Lower leg skin (tissue), 3 donors: Measurements from ENCODE around the gene IL3.

Experiments used
- POLR2A ChIP-seq, 2 donors: fragments of 450-650 bp; IDR thresholded peaks; one replicate each; pipeline ENCODE4 v1.6.1; 2016 to 2017; ENCODE audit warnings: antibody characterized with exemption in 2 of 2, mild to moderate bottlenecking in 1 of 2, moderate library complexity in 1 of 2
- TF ChIP-seq, protein P1 (sequence below), 3 donors: fragments of 450-650 bp; IDR thresholded peaks; one replicate each; pipeline ENCODE4 v1.5.1; 2016; ENCODE audit warnings: antibody characterized with exemption in 3 of 3, mild to moderate bottlenecking in 3 of 3, moderate library complexity in 2 of 3

DNA sequence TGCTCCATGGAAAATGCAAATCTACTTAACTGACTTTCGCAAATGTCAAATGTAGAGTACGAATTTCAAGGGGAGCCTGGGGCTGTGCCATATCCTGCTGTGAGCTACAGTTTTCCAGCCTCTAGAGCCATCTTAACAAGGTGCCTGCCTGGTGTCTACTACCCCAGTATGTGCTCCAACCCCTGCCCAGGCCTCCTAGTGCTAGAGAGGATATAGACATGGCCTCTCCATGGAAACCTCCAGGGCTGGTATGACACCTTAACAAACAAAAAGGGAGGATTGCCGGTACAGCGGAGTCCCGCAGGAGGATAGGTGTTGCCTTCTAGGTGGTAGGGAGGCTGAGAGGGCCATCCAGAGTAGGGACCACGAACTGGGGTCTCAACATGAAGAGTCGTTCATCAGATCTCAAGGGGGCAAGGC lies 13.6 kb upstream of the IL3 start:
- no peak for TF ChIP-seq POLR2A (IDR thresholded peaks at IDR 0.05)
- TF ChIP-seq, protein P1, sequence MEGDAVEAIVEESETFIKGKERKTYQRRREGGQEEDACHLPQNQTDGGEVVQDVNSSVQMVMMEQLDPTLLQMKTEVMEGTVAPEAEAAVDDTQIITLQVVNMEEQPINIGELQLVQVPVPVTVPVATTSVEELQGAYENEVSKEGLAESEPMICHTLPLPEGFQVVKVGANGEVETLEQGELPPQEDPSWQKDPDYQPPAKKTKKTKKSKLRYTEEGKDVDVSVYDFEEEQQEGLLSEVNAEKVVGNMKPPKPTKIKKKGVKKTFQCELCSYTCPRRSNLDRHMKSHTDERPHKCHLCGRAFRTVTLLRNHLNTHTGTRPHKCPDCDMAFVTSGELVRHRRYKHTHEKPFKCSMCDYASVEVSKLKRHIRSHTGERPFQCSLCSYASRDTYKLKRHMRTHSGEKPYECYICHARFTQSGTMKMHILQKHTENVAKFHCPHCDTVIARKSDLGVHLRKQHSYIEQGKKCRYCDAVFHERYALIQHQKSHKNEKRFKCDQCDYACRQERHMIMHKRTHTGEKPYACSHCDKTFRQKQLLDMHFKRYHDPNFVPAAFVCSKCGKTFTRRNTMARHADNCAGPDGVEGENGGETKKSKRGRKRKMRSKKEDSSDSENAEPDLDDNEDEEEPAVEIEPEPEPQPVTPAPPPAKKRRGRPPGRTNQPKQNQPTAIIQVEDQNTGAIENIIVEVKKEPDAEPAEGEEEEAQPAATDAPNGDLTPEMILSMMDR (IDR thresholded peaks at IDR 0.05) = no peak
